ENCODE results near the gene CDHR2.
"Not testable (repeated sequence)": the region's sequence is repeated elsewhere in the genome, so short reads cannot be mapped to it uniquely, and the experiment has no call there.

CDHR2 gene

GRCh38 chr5:176542596-176543427 is 6.3 kb upstream of the CDHR2 start:
- peak in 1 of 2 experiments; percentile 75 for DNase-seq

- peak; percentile 44 to 81 for DNase-seq
These were observed 5.5 kb upstream of the CDHR2 start for GRCh38 chr5:176543428-176544182.

GRCh38 chr5:176545388-176545736 is 3.8 kb upstream of the CDHR2 start:
- DNase-seq, result no peak

- no peak for DNase-seq
These were observed 3.2 kb upstream of the CDHR2 start for GRCh38 chr5:176545737-176546509.

DNA sequence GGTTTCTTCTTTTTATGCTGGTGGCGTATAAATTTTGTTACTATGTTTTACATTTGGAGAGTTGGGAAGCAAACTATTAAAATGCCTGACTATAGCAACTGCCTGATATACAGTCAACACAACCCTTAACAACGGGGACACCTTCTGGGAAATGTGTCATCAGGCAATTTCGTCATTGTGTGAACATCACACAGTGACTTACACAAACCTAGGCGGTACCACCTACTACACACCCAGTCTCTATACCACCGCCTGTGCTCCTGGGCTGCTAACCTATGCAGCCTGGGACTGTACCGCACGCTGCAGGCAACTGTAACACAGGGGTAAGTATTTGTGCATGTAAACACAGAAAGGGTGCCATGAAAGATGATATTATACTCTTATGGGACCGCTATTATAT is 1.3 kb upstream of the CDHR2 start:
- DNase-seq, result no peak

GRCh38 chr5:176549871-176550270 is 729 bp downstream of the CDHR2 start:
- DNase-seq, result no peak

- DNase-seq, result no peak
These were observed 1.2 kb downstream of the CDHR2 start for GRCh38 chr5:176550275-176550831.

DNA sequence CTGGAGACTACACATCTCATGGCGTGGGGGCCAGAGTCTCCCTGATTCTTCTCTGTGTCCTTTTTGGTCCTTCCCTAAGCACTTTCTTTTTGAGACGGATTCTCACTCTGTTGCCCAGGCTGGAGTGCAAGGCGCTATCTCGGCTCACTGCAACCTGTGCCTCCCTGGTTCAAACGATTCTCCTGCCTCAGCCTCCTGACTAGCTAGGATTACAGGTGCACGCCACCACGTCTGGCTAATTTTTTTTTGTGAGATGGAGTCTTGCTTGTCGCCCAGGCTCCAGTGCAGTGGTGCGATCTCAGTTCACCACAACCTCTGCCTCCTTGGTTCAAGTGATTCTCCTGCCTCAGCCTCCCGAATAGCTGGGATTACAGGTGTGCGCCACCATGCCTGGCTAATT is 1.8 kb downstream of the CDHR2 start:
- DNase-seq, result not testable (repeated sequence)

- DNase-seq, result no peak
These were observed 3.3 kb downstream of the CDHR2 start for GRCh38 chr5:176552332-176552869.

GRCh38 chr5:176553260-176554085 is 4.3 kb downstream of the CDHR2 start:
- no peak for DNase-seq

DNA sequence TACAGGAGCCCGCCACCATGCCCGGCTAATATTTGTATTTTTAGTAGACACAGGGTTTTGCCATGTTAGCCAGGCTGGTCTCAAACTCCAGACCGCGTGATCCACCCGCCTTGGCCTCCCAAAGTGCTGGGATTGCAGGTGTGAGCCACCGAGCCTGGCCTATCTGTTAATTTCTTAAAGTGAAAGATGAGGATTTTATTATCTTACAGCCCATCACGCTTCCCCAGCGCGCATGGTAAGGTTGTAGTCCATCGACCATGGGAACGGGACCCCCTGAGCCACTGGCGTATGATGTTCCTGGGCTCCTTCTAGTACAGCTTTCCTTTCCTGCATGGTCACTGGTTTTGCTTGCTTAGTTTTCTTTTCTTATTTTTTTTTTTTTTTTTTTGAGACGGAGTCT is 8.7 kb downstream of the CDHR2 start:
- DNase-seq, result no peak

DNA sequence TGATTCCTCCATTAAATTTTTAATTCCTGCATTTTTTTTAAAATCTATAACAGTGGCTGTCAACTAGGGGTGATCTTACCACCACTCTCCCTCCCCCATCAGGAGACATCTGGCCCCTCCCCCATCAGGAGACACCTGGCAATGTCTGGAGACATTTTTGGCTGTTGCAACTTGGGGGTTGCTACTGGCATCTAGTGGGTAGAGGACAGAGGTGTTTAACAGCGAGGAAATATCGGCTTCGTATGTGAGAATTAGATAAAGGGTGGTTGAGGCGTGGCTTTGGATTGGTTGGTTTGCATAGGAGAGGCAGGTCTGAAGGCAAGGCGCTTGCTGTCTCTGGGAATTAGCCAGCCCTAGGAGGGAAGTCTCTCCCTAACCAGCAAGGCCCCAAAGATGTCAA is 10.5 kb downstream of the CDHR2 start:
- DNase-seq, result peak; percentile 51 to 61

DNA sequence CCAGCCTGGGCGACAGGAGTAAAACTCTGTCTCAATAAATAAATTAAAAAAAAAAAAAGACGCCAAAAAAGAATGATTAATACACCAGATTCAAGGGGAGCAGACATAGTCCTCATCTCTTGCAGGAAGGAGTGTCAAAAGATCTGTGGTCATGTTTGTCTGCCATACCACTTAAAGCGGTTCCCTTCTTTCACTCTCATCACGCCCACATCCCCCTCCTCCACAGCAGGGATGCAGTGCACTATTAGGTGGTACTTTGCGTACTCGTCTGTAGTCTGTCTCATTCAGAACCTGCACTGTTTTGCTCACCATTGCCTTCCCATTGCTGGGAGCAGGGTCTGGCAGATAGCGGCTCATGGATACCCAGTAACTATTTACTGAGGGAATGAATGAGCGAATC is 11.2 kb downstream of the CDHR2 start:
- no peak for DNase-seq

DNA sequence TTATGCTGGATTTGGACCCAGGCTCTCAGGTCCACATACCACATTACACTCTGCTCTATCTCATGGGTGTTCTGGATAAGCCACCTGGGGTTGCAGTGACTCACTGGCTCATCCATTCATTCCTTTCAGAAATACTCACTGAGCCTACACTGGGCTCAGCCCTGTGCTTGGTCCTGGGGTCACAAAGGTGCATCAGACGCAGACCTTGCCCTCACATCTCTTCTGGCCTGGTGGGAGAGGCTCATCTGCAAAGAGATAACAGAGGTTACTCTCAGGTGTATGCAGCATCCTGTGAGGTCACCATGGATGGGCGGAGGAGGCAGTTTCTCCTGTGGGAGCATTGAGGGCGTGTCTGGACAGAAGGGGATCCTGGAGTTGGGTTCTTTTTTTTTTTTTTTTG is 12.1 kb downstream of the CDHR2 start:
- DNase-seq, result no peak

DNA sequence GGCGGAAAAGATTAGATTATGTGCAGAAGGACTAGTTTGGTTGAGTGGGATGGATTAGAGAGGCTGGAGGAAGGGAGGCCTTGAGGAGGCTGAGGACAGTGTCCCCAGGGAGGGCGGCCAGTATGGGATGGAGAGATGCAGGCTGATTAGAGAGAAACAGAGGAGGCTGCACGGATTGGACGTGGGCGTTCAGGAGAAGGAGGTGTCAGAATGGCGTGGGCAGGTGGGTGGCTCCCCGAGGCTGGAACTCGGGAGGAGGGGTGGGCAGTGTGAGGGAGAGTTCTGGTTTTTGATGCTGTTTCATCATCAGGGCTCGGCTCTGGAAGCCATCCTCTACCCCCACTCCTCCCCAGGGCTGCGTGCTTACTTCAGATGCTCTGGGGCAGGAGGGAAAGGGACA is 13.0 kb downstream of the CDHR2 start:
- DNase-seq, result no peak

- no peak for DNase-seq
These were observed 14.9 kb downstream of the CDHR2 start for GRCh38 chr5:176564002-176564401.

GRCh38 chr5:176565760-176566288 is 16.7 kb downstream of the CDHR2 start:
- DNase-seq, result no peak

DNA sequence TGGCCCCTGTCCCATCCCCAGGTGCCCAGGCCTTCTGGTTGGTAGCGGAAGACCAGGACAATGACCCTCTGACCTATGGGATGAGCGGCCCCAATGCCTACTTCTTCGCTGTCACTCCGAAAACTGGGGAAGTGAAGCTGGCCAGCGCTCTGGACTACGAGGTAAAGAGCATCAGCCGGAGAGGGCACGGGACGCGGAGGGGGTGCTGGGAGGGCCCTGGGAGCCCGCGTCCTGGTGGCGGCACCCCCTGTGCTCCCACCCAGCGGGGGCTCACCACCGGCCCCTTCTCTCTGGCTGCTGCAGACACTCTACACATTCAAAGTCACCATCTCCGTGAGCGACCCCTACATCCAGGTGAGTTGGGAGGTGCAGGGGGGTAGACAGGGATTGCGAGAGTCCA is 19.5 kb downstream of the CDHR2 start:
- DNase-seq, result no peak

DNA sequence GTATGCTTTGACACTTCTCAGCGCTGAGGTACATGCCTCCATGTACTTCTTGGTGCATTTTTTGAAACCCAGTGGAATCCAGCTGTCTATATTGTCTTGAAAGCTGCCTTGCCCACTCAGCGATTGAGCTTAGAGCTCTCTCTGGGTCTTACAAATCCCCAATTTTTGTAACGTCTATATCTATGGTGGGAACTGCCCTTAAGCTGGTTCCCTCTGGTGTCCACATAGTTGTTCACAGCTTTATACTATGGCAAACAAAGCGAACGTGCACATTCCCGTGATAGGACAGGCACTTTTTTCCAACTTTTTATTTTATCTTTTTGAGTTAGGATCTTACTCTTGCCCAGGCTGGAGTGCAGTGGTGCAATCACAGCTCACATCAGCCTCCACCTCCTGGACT is 20.9 kb downstream of the CDHR2 start:
- DNase-seq, result no peak

GRCh38 chr5:176573564-176574296 is 24.6 kb downstream of the CDHR2 start:
- peak; percentile 10 to 65 for DNase-seq

- DNase-seq, result no peak
These were observed 25.1 kb downstream of the CDHR2 start for GRCh38 chr5:176574297-176574591.

Data from NCI-H526 (cell line).